ENCODE results near the gene CADM4. TPM values are rescaled to one million over a fixed set of nuclear protein-coding genes. Genes with fewer than 3 reads are reported as not detected.

Gene CADM4
- total RNA-seq, 1 experiment from 2014 or later: 17.5 TPM

DNA sequence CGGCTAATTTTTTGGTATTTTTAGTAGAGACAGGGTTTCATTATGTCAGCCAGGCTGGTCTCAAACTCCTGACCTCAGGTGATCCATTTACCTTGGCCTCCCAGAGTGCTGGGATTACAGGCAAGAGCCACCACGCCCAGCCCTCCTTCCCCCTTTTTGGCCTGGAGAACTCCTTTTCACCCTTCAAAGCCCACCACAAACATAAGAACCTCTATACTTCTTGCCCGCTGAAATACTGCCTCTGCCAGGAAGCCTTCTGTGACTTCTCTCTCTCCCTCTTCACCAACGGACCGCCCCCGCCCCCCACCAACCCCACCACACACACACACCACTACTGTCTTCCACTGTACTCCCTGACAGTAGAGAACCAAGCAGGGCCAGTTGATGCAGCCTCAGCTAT is 22.7 kb downstream of the CADM4 start:
- no TSS peak for BruUV-seq (replicated peaks)

DNA sequence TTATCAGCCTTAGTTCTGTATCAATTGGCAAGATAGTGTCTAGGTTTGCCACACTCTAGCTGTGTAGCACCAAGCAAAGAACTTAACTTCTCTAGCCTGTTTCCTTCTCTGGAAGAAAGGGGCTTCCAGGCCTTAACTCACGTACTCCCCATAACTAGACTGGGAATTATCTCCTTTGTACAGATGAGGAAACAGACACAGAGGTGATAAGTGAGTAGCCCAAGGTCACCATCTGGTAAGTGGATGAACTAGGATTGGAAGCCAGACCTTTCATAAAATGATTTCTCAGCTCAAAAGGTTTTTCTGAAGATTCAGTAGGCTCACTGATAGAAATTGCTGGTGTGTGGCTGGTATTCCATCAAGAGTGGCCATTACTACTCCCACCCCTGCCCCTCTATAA is 23.3 kb downstream of the CADM4 start:
- intact Hi-C loops (cut with micrococcal nuclease; ENCODE audit: unreplicated experiment): no loop called here
- Mint-ChIP-seq H3K36me3 (ENCODE audit: insufficient read depth, unreplicated experiment) (peaks cover 33% of the 10 kb centered on the region), H3K4me1 (ENCODE audit: low read depth, unreplicated experiment) (peaks cover 13% of the 10 kb centered on the region)

More for the DNA sequence above, 22.7 kb downstream of the CADM4 start:
- no peak for DNase-seq
- H3K4me1 Mint-ChIP-seq (ENCODE audit: low read depth, unreplicated experiment): peaks cover 13% of the 10 kb centered on the region
- H3K36me3 Mint-ChIP-seq (ENCODE audit: insufficient read depth, unreplicated experiment): peaks cover 33% of the 10 kb centered on the region
- CTCF ChIA-PET: interaction anchor here (0.6 kb wide), 1 partner anchor 1320 kb away, joined by 3 read pairs; no protein-coding TSS in a partner anchor
- H3K27ac Mint-ChIP-seq (ENCODE audit: unreplicated experiment): no peak overlapping the region
- peaks cover 9% of the 10 kb centered on the region for H3K9me3 Mint-ChIP-seq (ENCODE audit: low read depth, unreplicated experiment)
- TF ChIP-seq, protein P1, sequence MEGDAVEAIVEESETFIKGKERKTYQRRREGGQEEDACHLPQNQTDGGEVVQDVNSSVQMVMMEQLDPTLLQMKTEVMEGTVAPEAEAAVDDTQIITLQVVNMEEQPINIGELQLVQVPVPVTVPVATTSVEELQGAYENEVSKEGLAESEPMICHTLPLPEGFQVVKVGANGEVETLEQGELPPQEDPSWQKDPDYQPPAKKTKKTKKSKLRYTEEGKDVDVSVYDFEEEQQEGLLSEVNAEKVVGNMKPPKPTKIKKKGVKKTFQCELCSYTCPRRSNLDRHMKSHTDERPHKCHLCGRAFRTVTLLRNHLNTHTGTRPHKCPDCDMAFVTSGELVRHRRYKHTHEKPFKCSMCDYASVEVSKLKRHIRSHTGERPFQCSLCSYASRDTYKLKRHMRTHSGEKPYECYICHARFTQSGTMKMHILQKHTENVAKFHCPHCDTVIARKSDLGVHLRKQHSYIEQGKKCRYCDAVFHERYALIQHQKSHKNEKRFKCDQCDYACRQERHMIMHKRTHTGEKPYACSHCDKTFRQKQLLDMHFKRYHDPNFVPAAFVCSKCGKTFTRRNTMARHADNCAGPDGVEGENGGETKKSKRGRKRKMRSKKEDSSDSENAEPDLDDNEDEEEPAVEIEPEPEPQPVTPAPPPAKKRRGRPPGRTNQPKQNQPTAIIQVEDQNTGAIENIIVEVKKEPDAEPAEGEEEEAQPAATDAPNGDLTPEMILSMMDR (IDR thresholded peaks at IDR 0.05; ENCODE audit: unreplicated experiment): no peak
- no peaks in the 10 kb centered on the region for H3K27me3 Mint-ChIP-seq (ENCODE audit: unreplicated experiment)
- no peak overlapping the region for H3K4me3 Mint-ChIP-seq (ENCODE audit: low read depth, unreplicated experiment)
- intact Hi-C loops (cut with micrococcal nuclease; ENCODE audit: unreplicated experiment): no loop called here

DNA sequence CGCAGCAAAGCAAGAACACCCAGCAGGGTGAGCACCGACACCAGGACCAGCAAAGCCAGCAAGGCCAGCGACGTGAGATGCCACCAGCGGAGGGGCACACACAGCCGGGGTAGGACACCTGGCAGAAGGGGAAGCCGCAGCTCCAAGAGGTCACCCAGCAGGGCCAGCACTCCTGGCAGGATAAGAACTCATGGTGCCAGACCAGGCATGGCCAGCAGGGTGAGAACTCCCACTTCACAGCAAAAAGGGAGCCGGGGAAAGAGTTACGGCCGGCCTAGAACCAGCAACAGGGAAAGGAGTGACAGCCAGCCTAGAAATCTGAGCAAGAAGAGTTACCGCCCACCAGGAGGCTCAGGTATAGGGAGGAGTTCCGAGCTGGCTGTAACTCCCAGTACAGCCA is 27.3 kb downstream of the CADM4 start:
- no peak for DNase-seq
- Mint-ChIP-seq H3K27me3 (ENCODE audit: unreplicated experiment) (no peaks in the 10 kb centered on the region), H3K4me3 (ENCODE audit: low read depth, unreplicated experiment) (no peak overlapping the region), H3K9me3 (ENCODE audit: low read depth, unreplicated experiment) (peaks cover 9% of the 10 kb centered on the region), H3K4me1 (ENCODE audit: low read depth, unreplicated experiment) (no peaks in the 10 kb centered on the region), H3K27ac (ENCODE audit: unreplicated experiment) (no peak overlapping the region), H3K36me3 (ENCODE audit: insufficient read depth, unreplicated experiment) (peaks cover 9% of the 10 kb centered on the region)
- CTCF ChIA-PET: no interaction called here
- TF ChIP-seq, protein P1 (IDR thresholded peaks at IDR 0.05; ENCODE audit: unreplicated experiment): no peak
- no TSS peak for BruUV-seq (replicated peaks)
- intact Hi-C loops (cut with micrococcal nuclease; ENCODE audit: unreplicated experiment): no loop called here

More for the DNA sequence above, 23.3 kb downstream of the CADM4 start:
- TF ChIP-seq, protein P1 (IDR thresholded peaks at IDR 0.05; ENCODE audit: unreplicated experiment): no peak
- Mint-ChIP-seq H3K9me3 (ENCODE audit: low read depth, unreplicated experiment) (peaks cover 9% of the 10 kb centered on the region), H3K4me3 (ENCODE audit: low read depth, unreplicated experiment) (no peak overlapping the region), H3K27me3 (ENCODE audit: unreplicated experiment) (no peaks in the 10 kb centered on the region), H3K27ac (ENCODE audit: unreplicated experiment) (no peak overlapping the region)
- BruUV-seq (replicated peaks): no TSS peak
- DNase-seq: no peak
- CTCF ChIA-PET: no interaction called here

DNA sequence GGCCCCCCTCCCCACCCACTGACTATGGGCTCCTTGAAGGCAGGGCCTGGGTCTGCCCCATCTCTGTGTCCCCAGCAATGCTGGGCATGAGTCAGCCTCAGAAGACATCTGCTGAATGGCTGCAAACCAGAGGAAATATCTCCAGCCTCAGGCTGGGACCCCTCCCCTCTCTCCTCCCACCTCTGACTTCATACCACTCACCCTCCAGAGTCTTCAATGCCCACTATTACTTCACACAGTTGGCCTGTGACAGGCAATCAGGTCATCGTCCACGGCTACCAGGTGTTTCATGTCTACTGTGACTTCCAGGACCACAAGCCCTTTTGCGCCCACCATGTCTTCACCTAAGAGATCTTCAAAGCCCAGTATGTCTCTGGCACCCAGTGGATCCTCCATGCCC is 27.9 kb downstream of the CADM4 start, which contains the start of gene SRRM5:
Gene SRRM5 (plus strand): TSS at position 301 of the 400 bp plus-strand sequence. CDS start 34 bp downstream, at position 335.
- H3K36me3 Mint-ChIP-seq (ENCODE audit: insufficient read depth, unreplicated experiment): peaks cover 9% of the 10 kb centered on the region
- no peak for DNase-seq
- no TSS peak for BruUV-seq (replicated peaks)
- H3K4me1 Mint-ChIP-seq (ENCODE audit: low read depth, unreplicated experiment): no peaks in the 10 kb centered on the region
- H3K27ac Mint-ChIP-seq (ENCODE audit: unreplicated experiment): no peak within 1 kb of the TSS
- intact Hi-C loops (cut with micrococcal nuclease; ENCODE audit: unreplicated experiment): no loop called here
- CTCF ChIA-PET: no interaction called here
- peaks cover 9% of the 10 kb centered on the region for H3K9me3 Mint-ChIP-seq (ENCODE audit: low read depth, unreplicated experiment)
- TF ChIP-seq, protein P1 (IDR thresholded peaks at IDR 0.05; ENCODE audit: unreplicated experiment): no peak
- no peak within 1 kb of the TSS for H3K4me3 Mint-ChIP-seq (ENCODE audit: low read depth, unreplicated experiment)
- H3K27me3 Mint-ChIP-seq (ENCODE audit: unreplicated experiment): no peaks in the 10 kb centered on the region

All from Calu3 (cell line).